HG02798 (cell line): Measurements from ENCODE around the gene KRT6A.
"Not testable (repeated sequence)": the region's sequence is repeated elsewhere in the genome, so short reads cannot be mapped to it uniquely, and the experiment has no call there.

Experiments
- ATAC-seq: cut with Tn5 transposase; IDR thresholded peaks from one replicate; pipeline ENCODE4 v1.9.1; 2021; ENCODE audit warnings: mild to moderate bottlenecking; ENCODE audit not compliant: unreplicated experiment, poor library complexity

Gene KRT6A

GRCh38 chr12:52508211-52508610 lies 15.2 kb upstream of the KRT6A start:
- no peak for ATAC-seq

- ATAC-seq, result no peak
Observed at GRCh38 chr12:52506858-52507715, 14.0 kb upstream of the KRT6A start.

GRCh38 chr12:52502877-52503276 lies 9.8 kb upstream of the KRT6A start:
- no peak for ATAC-seq

GRCh38 chr12:52501490-52501889 lies 8.4 kb upstream of the KRT6A start:
- no peak for ATAC-seq

- ATAC-seq, result not testable (repeated sequence)
Observed at GRCh38 chr12:52500574-52500973, 7.5 kb upstream of the KRT6A start.

- ATAC-seq, result no peak
Observed at GRCh38 chr12:52499806-52500560, 6.9 kb upstream of the KRT6A start.

GRCh38 chr12:52498946-52499345 lies 5.9 kb upstream of the KRT6A start:
- no peak for ATAC-seq

- no peak for ATAC-seq
Observed at GRCh38 chr12:52497975-52498374, 4.9 kb upstream of the KRT6A start.

GRCh38 chr12:52496590-52497071 lies 3.6 kb upstream of the KRT6A start:
- ATAC-seq, result no peak

GRCh38 chr12:52496054-52496453 lies 3.0 kb upstream of the KRT6A start:
- no peak for ATAC-seq

GRCh38 chr12:52495389-52495788 lies 2.3 kb upstream of the KRT6A start:
- ATAC-seq, result no peak

- ATAC-seq, result no peak
Observed at GRCh38 chr12:52494518-52494917, 1.5 kb upstream of the KRT6A start.

GRCh38 chr12:52494100-52494499 lies 1.0 kb upstream of the KRT6A start:
- no peak for ATAC-seq

- not testable (repeated sequence) for ATAC-seq
Observed at GRCh38 chr12:52492405-52492804, 652 bp downstream of the KRT6A start.

- not testable (repeated sequence) for ATAC-seq
Observed at GRCh38 chr12:52491495-52491894, 1.6 kb downstream of the KRT6A start.

- no peak for ATAC-seq
Observed at GRCh38 chr12:52488736-52489135, 4.3 kb downstream of the KRT6A start.

GRCh38 chr12:52487744-52488443 lies 5.2 kb downstream of the KRT6A start:
- not testable (repeated sequence) for ATAC-seq

- ATAC-seq, result no peak
Observed at GRCh38 chr12:52487211-52487610, 5.8 kb downstream of the KRT6A start.

GRCh38 chr12:52486166-52487105 lies 6.6 kb downstream of the KRT6A start:
- ATAC-seq, result no peak

GRCh38 chr12:52480073-52480472 lies 13.0 kb downstream of the KRT6A start:
- no peak for ATAC-seq
